ENCODE data around the gene LBHD2.

The LBHD2 gene

DNA sequence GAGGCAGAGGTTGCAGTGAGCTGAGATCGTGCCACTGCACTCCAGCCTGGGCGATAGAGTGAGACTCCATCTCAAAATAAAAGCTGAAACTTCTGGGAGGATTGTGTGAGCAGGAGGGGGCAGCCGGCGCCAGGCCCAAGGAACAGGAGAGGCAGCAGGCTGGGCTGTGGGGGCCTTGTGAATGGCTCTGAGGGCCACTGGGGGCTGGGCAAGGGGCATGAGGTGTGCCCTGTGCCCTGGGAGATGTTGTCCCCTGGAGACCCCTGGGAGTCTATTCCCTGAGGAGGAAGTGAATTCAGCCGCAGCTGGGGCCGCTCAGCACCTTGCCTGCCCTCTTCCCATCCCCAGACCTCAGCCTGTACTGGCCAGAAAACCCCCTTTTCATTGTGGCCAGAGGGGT is 4.9 kb downstream of the LBHD2 start:
- intact Hi-C loops (cut with DNase I): no loop called here
- peak in 2 of 10 donors; percentile 22 to 62 for DNase-seq

DNA sequence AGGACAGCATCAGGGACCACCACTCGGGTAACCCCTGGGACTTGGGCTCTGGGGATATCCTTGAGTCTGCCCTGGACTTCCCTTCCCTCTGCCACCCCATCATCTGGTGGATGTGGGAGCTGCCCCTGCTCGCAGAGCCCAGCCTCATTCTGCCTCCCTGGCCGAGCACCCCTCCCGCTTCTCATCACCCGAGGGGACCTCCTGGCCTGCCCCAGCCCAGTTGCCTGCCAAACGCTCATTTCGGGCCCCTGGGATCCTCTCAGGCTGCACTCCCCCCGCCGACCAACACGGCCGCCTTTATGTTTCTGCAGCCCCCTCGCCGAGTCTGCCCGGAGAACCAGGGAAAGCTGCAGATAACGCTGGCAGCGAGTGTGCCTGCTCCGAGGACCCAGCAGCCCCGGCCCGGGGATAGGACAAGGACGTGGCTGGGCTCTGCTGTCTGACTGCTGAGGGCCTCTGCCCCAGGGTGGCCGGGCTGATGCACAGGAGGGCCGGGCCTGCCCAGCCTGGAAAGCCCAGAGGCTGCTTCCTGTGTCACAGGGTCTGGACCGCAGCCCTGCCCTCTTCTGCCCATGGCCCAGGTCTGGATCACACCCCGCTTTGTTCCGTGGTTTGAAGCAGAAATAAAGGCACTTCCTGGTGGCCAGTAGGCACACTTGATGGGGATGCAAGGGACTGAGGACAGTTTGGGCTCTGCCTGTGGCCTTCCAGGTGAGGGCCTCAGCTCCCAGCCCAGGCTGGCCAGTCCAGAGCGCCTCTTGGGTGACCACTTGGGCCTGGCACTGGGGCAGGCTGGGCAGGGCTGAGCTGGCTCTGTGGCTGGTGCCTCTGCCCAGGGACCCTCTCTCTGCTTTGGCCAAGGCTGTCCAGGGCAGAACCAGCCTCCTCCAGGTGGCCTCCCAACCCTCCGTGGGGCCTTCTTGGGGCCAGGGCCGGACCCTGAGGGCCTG is 5.7 kb downstream of the LBHD2 start:
- peak in 2 of 10 donors; percentile 64 to 81 for DNase-seq
- intact Hi-C loops (cut with DNase I): no loop called here

DNA sequence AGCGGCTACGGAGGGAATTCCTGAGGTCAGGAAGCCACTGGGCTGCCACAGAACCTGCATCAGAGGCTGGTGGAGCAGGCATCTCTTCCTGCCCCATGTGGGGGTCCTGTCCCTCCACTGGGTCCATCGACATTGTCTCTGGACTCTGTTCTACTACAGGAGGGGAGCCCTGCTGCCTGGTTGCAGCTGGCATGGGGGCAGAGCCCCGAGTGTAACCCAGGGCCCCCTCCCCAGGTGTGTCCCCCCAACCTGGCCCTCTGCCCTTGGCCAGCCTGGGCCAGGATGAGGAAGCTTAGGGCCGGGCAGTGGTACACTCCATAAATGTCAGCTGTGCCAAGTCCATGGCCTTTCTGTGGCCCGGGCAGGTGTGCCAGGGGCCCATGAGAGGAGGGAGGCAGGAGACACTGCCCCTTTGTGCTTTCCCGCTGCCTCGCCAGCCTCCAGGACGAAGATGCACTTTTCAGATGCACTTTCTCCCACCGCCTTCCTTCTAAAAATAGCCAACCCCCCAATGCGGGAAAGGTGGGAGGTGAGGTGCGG is 6.5 kb downstream of the LBHD2 start:
- intact Hi-C loops (cut with DNase I): no loop called here
- peak in 1 of 10 donors; percentile 67 for DNase-seq

DNA sequence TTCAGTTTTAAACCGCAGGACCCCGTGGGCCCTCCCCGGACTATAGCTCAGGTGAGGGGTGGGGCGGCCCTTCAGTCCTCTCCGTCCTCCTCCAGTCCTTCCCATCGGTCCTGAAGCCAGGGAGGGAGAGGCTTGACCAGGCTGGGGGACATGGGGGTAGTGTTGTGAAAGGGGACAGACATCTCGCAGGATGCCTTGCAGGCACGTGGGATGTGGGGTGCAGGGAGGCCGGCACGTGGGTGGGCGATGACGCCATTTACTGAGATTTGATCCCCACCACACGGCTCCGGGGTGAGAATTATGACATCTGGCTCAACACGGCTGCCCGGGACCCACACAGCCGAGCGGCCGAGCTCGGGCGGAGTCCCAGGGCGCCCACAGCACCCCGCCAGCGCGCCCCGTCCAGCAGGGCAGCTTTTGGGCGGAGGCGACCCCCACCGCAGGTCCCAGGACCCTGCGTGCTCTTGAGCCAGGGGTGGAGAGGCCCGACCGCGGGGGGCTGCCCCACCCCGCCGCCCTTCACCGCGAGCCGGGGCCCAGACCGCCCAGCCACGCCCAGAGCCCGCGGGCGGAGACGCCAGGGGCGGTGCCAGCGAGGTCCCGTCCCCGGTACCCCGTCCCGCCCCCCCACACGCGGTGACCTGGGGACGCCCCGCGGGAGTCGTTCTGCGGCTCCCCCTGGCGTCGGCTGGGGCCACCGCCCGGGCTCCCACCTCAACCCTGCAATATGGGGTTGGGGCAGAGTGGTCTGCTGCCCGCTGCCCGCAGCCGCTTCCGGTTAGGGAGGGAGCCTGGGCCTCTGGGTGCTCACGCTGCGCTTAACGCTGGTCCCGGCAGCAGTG is 7.3 kb downstream of the LBHD2 start:
- intact Hi-C loops (cut with DNase I): no loop called here
- peak in 3 of 10 donors; percentile 54 to 77 (median 55) for DNase-seq

DNA sequence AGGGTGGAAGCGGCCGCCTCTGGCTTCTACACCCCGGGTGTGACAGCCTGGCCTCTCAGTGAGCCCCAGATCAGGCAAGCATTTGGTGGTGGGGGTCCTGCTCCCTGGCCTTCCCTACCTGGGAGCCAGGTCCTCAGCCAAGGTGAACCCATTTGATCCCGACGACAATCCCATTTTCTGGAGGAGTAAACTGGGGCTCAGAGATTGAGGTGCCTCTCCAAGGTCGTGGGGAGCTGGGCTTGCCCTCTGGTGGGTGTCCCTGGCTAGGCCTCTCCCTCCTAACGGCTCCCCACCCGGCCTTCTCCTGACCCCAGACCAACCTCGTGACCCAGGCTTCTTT is 7.8 kb downstream of the LBHD2 start:
- intact Hi-C loops (cut with DNase I): no loop called here

DNA sequence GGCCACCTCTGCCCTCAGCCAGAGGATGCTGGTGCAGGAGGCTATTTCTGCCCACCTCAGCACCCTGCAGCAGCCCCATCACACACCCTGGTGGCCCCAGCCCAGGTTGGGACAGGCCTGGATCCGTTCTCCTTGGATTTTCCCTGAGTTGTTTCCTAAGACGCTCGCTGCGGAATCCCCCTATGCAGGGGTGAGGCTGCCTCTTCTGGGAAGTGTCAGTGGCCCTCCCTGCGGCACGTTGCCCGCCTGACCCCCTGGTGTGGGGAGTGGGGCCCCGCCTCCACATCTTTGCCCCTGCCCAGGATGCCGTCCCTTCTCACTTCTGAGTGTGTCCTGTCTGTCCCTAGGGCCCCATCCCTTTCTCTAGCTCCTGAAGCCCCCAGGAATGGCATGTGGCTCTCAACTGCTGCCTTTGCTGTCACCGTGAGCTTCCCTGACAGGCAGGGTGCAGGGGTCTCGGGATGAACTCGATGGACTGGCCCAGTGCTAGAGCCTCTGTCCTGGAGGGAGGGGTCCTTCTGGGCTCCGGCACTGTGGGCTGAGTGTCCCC is 9.9 kb downstream of the LBHD2 start:
- DNase-seq: peak in 1 of 10 donors; percentile 66
- intact Hi-C loops (cut with DNase I): no loop called here

More for the DNA sequence above, 7.8 kb downstream of the LBHD2 start:
- peak in 2 of 10 donors; percentile 25 to 75 for DNase-seq

DNA sequence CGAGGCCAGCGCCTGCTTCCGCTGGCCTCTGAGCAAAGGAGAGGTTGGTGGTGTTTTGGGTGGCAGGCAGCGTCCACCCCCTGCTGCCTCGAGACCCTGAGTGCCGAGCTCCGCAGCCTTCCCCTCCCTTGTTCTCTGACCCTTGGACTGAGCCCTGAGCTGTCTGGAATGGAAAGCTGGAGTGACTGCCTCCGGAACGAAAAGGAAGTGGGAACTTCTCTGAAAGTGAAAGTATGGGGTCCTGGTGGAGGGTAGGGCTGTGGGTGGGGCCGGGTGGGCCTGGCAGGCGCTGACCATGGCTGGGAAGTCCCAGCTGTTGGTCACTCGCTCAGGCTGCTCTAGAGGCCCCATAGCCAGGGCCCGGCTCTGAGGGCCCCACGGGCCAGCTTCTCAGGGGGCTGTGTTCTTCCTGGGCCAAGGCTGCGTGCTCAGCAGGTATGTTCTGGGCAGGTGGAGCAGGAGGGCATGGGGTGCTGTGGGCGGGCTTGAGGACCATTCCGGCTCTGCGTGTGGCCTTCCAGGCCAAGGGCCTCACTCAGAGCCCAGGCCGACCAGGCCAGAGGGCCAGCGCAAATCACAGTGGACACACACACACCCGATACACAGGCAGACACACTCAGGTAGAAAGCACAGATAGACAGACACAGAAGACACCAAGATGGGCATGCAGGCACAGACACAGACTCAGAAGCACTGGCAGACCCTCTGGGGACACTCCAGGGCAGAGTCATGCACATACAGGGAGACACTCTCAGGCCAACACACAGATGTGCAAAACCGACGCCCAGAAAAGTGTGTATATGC is 10.6 kb downstream of the LBHD2 start, which contains the start of gene EXOC3L4:
Gene EXOC3L4 (plus strand): TSS at position 320 of the 804 bp plus-strand sequence. CDS start 5,495 bp downstream, outside the sequence.
- peak in 1 of 10 donors; percentile 53 for DNase-seq
- intact Hi-C loops (cut with DNase I): no loop called here

DNA sequence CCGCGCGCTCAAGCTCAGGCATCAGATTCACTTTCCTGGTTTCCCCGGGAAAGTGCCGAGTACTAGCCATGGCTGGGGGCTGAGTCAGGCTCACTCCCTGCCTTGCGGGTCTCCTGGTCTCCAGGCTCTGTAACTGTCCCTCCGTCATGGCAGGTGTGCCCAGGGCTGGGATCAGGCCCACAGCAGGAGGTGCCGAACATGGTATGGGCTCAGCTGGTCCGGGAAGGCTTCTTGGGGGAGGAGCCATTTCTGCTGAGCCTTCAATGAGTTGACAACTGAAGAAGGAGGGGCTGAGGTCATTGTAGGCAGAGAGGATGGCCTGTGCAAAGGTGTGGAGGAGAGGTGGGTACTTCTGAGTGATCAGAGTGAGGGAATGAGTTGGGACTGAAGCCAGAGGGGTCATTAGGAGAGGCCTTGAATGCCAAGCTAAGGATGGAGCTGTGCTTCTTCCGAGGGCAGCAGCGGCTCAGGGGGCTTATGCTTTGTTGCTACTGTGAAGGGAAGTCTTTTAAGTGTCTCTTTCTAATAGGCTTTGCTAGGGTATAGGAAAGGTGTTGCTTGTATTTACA is 11.3 kb downstream of the LBHD2 start:
- no peak for DNase-seq
- intact Hi-C loops (cut with DNase I): no loop called here

DNA sequence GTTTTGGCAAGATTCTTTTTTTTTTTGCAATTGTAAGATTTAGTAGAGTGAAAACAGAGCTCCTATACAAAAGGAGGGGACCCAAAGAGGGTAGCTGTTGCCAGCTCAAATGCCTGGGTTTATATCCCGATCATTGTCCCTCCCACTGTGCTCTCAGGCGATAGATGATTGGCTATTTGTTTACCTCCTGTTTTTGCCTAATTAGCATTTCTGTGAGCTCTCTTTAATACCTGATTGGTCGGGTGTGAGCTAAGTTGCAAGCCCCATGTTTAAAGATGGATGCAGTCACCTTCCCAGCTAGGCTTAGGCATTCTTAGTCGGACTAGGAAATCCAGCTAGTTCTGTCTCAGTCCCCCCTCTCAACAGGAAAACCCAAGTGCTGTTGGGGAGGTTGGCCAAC is 12.4 kb downstream of the LBHD2 start:
- intact Hi-C loops (cut with DNase I): no loop called here

DNA sequence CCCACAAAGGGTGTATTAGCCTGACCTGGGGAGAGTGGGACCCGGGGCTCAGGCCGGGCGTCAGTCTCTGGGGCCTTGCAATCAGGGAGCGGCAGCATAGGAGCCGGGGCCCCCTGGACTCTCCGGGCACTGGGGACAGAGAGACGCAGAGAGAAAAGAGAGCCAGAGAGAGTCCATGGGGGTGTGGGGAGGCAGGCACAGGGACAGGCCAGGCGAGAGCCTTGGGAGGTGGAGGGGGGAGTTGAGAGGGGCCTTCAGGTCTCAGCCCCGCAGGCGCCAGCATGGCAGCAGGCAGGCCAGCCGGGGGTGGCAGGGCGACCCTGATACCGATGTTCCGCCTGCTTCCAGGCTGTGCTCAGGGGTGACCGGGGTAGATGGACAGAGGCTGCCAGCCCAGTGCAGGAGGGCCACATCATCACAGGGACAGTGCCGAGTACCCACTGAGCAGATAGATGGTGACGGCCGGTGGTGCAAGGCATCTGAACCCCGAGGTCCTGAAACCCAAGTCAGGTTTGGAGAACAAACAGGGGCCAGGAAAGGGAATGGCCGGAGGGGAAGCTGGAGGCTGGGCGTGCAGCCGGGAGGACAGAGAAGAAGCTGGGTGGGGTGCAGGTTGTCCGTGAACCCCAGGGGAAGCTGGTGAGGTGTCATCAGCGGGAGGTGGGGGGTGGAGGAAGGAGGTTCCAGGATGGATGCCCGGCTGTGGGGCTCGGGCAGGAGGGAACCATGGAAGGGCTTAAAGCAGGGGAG is 13.4 kb downstream of the LBHD2 start:
- peak in 1 of 10 donors; percentile 61 for DNase-seq
- intact Hi-C loops (cut with DNase I): no loop called here

More for the DNA sequence above, 12.4 kb downstream of the LBHD2 start:
- DNase-seq: no peak

DNA sequence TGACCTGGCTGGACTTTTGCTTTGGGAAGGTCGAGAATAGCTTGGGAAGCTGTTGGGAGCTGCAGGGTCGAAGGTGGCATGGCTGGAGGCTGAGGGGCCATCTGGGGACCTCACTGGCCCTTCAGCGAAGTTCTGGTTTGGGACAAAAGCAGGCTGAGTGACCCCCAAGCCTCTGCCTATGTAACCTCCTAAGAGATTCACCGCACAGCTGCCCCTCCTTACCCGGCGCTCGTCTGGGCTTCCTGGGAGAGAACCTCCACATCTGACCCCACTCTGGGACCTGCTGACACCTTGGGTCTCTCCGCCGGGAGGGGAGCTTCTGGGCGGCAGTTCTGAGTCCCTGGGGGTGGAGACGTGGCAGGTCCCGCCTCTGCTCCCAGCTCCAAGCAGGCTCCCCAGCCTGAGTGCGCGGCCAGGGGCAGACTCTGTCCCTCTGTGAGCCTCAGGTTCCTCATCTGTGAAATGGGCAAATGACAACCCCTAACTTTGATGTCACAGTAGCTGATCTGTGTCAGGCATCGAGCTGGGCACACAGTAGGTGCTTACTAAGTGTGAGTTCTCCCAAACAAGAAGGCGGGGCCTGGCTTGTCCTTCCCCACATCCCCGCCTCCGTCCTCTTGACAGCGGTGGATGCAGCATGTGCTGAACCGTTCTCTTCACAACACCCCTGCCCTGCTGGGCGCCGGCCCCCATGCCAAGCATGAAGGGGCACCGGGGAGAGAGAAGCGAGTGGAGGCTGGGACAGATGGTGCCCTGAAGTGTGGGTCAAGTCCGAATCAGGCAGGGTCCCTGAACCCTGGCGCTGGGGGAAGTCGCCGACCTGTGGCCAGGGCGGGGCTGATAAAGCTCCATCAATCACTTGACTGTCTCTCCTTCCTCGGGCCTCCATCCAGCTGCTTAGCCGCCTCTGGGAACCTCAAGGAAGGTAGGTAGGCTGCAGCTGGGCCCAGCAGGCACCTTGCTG is 14.3 kb downstream of the LBHD2 start:
- intact Hi-C loops (cut with DNase I): no loop called here
- DNase-seq: peak in 1 of 10 donors; percentile 58

DNA sequence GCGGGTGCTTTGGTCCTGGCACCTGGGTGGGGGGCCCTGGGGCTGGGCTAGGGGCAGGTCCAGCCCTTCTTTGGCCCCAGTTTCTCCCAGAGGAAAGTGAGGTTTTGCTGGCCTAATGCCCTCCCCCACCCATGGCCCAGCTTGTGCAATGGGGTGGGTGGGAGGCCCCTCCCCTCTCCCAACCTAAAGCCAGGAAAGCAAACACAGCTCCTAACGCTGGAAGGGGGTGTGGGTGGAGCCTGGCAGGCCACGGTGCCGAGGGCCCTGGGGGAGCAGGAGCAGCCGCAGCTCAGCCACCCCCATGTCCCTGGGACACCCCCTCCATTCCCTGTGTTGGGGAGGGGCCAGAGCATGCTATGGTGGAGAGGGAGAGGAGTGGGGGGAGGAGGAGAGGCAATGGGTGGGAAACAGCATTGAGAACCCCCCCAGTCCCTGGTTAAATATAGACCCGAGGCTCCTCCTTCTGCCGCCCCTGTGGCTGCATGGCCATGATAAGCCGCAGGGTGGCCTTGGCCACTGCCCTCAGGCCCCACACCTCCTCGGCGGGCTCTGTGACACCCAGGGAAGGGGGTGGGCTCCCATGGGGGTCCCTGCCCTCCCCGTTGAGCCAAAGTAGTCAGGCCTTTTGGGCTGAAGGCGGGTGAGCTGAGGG is 15.2 kb downstream of the LBHD2 start:
- intact Hi-C loops (cut with DNase I): no loop called here
- peak in 1 of 10 donors; percentile 25 for DNase-seq

DNA sequence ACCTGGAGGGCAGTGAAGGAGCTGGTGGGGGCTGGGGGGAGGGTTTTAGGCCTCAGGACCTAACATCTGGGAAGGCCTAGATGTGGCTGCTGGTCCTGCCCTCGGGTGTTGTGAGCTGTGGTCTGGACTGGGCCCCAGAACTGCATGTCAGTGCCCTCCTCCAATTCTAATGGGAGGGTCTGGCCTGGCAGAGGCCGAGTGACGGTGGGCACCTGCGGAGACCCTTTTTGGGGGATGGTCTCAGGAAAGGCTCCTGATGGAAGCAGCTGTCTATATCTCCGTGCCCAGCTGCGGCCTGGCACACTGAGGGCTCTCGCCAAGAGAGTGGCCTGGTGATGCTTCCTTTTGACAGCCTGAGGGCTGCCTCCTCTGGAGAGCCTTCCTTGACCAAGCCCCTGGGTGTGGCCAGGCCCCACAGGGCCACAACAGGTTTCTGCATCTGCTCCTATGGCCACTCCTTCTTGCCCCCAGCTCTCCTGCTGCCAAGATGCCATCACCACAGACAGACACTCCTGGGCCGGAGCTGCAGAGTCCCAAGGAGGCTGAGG is 15.8 kb downstream of the LBHD2 start:
- peak in 1 of 10 donors; percentile 71 for DNase-seq
- intact Hi-C loops (cut with DNase I): no loop called here

DNA sequence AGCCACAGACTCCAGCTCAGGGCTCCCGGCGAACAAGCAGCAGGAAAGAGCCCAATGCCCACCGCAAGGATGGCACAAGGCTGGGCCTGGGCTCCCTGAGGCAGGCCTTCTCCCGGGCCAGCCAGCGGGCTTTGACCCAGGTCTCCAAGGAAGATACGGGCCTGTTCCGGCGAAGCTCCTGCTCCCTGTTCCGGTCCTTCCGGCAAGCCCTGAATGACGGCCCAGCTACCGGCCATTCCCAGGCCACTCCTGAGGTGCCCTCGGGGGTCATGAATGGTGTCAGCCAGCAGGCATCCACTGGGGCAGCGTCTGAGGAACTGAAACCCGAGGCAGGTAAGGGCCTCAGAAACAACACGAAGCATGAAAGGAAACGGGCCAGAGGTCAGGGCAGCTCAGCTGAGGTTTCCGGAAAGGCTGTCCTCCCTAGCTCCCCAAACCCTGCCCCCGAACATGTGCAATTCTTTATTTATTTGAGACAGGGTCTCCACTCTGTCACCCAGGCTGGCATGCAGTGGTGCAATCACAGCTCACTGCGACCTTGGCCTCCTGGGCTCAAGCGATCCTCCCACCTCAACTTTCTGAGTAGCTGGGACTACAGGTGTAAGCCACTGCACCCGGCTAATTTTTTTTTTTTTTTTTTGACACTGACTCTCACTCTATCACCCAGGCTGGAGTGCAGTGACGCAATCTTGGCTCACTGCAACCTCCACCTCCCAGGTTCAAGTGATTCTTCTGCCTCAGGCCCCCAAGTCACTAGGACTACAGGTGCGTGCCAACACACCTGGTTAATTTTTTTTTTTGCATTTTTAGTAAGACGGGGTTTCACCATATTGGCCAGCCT is 16.5 kb downstream of the LBHD2 start:
- intact Hi-C loops (cut with DNase I): no loop called here
- peak in 2 of 10 donors; percentile 67 to 70 for DNase-seq

DNA sequence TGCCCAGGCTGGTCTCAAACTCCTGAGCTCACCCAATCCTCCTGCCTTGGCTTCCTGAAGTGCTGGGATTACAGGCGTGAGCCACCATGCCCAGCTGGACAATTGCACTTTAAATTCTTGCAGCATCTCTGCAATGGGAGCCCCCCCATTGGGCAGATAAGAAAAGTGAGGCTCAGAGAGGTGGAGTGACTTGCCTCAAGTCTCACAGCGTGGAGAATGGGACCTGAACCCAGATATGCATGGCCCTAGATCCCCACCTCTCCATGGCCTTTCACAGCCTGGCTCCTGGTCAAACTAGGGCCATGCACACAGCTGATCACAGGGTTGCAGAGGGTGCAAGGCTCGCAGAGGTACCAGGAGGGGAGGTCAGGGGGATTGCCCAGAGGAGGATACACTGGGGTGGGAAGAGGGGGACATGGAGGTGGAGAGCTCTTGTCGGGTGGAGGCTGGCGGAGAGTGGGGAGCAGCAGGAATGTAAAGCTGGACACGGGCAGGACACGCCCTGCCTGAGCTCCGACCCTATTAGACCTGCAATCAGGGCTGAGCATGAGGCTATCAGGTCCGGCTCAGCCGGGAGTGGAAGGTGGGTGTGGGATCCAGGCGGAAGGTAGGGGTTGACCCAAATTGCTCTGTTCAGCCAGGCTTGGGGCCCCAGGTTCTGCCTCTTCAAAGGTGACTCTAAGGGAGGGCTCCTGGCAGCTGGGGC is 17.4 kb downstream of the LBHD2 start:
- intact Hi-C loops (cut with DNase I): no loop called here
- no peak for DNase-seq

Measured in posterior cingulate gyrus (tissue), 11 donors.